CD4-positive, CD25-positive, alpha-beta regulatory T cell (primary cell): Measurements from ENCODE around the gene NTRK3. TPM values are rescaled to one million over a fixed set of nuclear protein-coding genes. Genes with fewer than 3 reads are reported as not detected.

Experiments
- ATAC-seq, 2 donors: fragments of 150-1000 bp; cut with Tn5 transposase; one replicate each; pipeline ENCODE4 v1.10.0; 2021; ENCODE audit warnings: low read depth in 2 of 2, moderate number of reproducible peaks in 2 of 2, moderate library complexity in 1 of 2
- DNase-seq, 3 donors: peaks; one replicate each; pipeline versions ENCODE4 v3.0.0 to v3.0.0-alpha.2; 2012 to 2022; ENCODE audit warnings: mixed read lengths in 1 of 3
- H3K27ac ChIP-seq: one replicate; pipeline ENCODE4 v1.7.0; 2013; ENCODE audit warnings: mild to moderate bottlenecking, low read length; ENCODE audit not compliant: insufficient read depth, poor library complexity, severe bottlenecking
- H3K27me3 ChIP-seq: one replicate; pipeline ENCODE4 v1.7.0; 2013; ENCODE audit warnings: low read length; ENCODE audit not compliant: control insufficient read depth, insufficient read depth
- H3K36me3 ChIP-seq: one replicate; pipeline ENCODE4 v1.7.0; 2013; ENCODE audit warnings: mild to moderate bottlenecking, low read length, moderate library complexity; ENCODE audit not compliant: control insufficient read depth, insufficient read depth
- H3K4me1 ChIP-seq: 2 replicates; pipeline ENCODE4 v1.7.0; 2013; ENCODE audit warnings: mild to moderate bottlenecking, low read length; ENCODE audit not compliant: insufficient read depth, control insufficient read depth, poor library complexity, severe bottlenecking
- H3K4me3 ChIP-seq: one replicate; pipeline ENCODE4 v1.7.0; 2013; ENCODE audit warnings: low read depth, mild to moderate bottlenecking, low read length, moderate library complexity
- H3K9me3 ChIP-seq, 2 experiments: 1 replicate in 1 of 2; 2 replicates in 1 of 2; pipeline ENCODE4 v1.7.0; 2013; ENCODE audit warnings: low read length in 2 of 2, mild to moderate bottlenecking in 1 of 2, moderate library complexity in 1 of 2; ENCODE audit not compliant: control insufficient read depth in 2 of 2
- H3K27ac Mint-ChIP-seq, 3 donors: one replicate each; pipeline ENCODE4 v1.8.0; 2020 to 2022; ENCODE audit warnings: mild to moderate bottlenecking in 3 of 3, mixed read lengths in 3 of 3, moderate library complexity in 2 of 3
- H3K27me3 Mint-ChIP-seq: one replicate; pipeline ENCODE4 v1.8.0; 2022; ENCODE audit warnings: mild to moderate bottlenecking, mixed read lengths
- H3K36me3 Mint-ChIP-seq: one replicate; pipeline ENCODE4 v1.8.0; 2020; ENCODE audit warnings: mixed read lengths
- H3K4me1 Mint-ChIP-seq, 4 donors: one replicate each; pipeline ENCODE4 v1.8.0; 2020 to 2022; ENCODE audit warnings: mixed read lengths in 4 of 4, mild to moderate bottlenecking in 1 of 4
- H3K4me3 Mint-ChIP-seq, 4 donors: one replicate each; pipeline ENCODE4 v1.8.0; 2020 to 2022; ENCODE audit warnings: mild to moderate bottlenecking in 4 of 4, mixed read lengths in 4 of 4, moderate library complexity in 3 of 4
- H3K9me3 Mint-ChIP-seq, 7 donors: one replicate each; pipeline ENCODE4 v1.8.0; 2020 to 2022; ENCODE audit warnings: mixed read lengths in 7 of 7, mild to moderate bottlenecking in 3 of 7, moderate library complexity in 2 of 7
- polyA plus RNA-seq, 4 donors: library from polyadenylated mRNA; unstranded; fragments of 300-500 nt; fragmentation: Illumina TruSeq; gene quantifications; one replicate each; pipeline ENCODE4 v1.2.3, GENCODE V29; 2021
- total RNA-seq: library from RNA; stranded (reverse); gene quantifications from one replicate; pipeline ENCODE4 v1.2.3, GENCODE V29; 2022

NTRK3 gene
- total and polyA plus RNA-seq, 5 donors from 2014 or later, result not detected

DNA sequence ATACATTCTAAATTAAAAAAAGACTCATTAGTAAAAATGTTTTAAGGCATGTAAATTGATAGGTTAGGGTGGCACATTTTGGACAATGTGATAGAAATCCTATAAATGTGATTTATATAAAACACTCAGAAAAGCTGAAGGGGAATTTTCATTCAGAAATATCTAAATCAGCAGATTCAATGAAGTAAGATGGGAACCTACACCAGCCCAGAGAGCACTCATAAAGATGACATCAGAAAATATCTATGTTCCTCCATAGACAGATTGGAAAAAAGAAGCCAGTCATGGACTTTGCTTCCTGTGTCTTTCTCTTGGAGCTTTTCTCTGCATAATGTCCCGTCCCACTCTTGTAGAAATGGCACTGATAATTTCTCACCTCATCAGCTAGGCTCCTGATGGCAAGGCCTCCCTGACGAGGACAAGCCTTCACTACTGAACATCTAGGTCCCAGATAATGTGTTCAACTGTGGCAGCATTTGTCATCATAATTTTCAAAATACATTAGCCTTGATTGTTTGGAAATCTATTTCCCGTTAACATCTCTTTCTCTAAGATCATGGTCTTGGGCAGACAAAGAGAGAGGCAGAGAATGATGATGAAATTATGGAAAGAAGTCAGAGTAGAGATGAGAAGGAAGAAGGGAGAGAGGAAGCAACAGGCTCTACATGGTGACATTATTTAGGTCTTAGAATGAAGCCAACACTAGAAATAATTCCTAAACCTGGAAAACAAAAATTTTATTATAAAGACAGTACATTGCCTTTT is 354.4 kb downstream of the NTRK3 start:
- ATAC-seq (no peak), DNase-seq (no peak)
- H3K36me3 ChIP-seq, result no peaks in the 10 kb centered on the region
- no peaks in the 10 kb centered on the region for H3K4me1 ChIP-seq
- no peaks in the 10 kb centered on the region for H3K27me3 ChIP-seq
- Mint-ChIP-seq H3K27ac (no peak overlapping the region), H3K9me3 (peaks cover 0 to 4% (median 2%) of the 10 kb centered on the region in 7 donors), H3K4me3 (no peak overlapping the region), H3K27me3 (no peaks in the 10 kb centered on the region), H3K36me3 (no peaks in the 10 kb centered on the region), H3K4me1 (no peaks in the 10 kb centered on the region)
- no peak overlapping the region for H3K4me3 ChIP-seq
- H3K9me3 ChIP-seq, result no peaks in the 10 kb centered on the region
- H3K27ac ChIP-seq, result no peak overlapping the region

DNA sequence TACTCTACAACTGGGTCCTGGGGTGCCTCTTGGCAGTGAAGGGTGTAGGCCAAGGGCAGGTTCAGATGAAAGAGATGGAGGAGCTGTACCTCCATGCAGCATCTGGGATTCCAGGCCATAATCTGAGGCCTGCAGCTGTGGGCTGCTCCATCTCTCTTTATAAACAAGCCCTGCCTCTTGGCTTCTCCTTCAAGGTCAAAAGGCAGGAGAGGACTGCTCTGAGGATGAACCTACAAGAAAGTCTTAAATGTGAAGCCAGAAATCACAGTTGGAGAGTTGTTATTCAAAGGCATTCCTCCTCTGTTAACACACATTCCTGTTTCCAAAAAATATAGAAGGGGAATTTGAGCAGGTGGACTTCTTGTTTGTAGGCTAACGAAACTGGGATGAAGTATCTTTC is 355.5 kb downstream of the NTRK3 start:
- H3K27me3 Mint-ChIP-seq, result no peaks in the 10 kb centered on the region
- Histone ChIP-seq H3K36me3 (no peaks in the 10 kb centered on the region), H3K9me3 (no peaks in the 10 kb centered on the region), H3K27me3 (no peaks in the 10 kb centered on the region), H3K4me1 (no peaks in the 10 kb centered on the region), H3K27ac (no peak overlapping the region), H3K4me3 (no peak overlapping the region)
- no peak for ATAC-seq
- no peak overlapping the region for H3K27ac Mint-ChIP-seq
- no peaks in the 10 kb centered on the region for H3K4me1 Mint-ChIP-seq
- H3K36me3 Mint-ChIP-seq, result no peaks in the 10 kb centered on the region
- H3K9me3 Mint-ChIP-seq, result peaks cover 0 to 4% (median 2%) of the 10 kb centered on the region in 7 donors
- no peak for DNase-seq
- no peak overlapping the region for H3K4me3 Mint-ChIP-seq

DNA sequence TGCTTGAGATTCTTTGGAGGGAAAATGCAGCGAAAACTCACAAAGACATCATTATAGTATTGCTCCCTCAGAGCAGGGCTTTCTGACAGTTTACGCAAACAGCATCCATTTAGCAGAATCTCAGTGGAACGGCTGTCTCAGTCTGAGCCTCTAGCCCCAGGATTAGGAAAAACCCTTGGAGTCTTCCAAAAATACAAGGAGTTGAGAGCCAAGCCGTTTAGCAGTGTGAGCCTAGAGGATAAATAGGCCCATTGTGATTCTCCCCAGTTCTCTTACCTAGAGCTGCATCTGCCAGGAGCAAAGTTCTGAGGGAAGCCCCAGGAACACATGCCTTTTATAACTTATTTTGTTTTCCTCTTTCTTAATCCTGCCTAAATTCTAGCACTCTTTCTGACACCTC is 359.6 kb downstream of the NTRK3 start:
- ATAC-seq, result no peak
- Histone ChIP-seq H3K9me3 (no peaks in the 10 kb centered on the region), H3K27ac (no peak overlapping the region), H3K36me3 (no peaks in the 10 kb centered on the region), H3K27me3 (no peaks in the 10 kb centered on the region), H3K4me1 (no peaks in the 10 kb centered on the region), H3K4me3 (no peak overlapping the region)
- no peaks in the 10 kb centered on the region for H3K27me3 Mint-ChIP-seq
- H3K27ac Mint-ChIP-seq, result no peak overlapping the region
- H3K9me3 Mint-ChIP-seq, result peaks cover 0 to 7% (median 0%) of the 10 kb centered on the region in 7 donors
- H3K4me3 Mint-ChIP-seq, result no peak overlapping the region
- DNase-seq, result no peak
- H3K4me1 Mint-ChIP-seq, result no peaks in the 10 kb centered on the region
- H3K36me3 Mint-ChIP-seq, result no peaks in the 10 kb centered on the region

DNA sequence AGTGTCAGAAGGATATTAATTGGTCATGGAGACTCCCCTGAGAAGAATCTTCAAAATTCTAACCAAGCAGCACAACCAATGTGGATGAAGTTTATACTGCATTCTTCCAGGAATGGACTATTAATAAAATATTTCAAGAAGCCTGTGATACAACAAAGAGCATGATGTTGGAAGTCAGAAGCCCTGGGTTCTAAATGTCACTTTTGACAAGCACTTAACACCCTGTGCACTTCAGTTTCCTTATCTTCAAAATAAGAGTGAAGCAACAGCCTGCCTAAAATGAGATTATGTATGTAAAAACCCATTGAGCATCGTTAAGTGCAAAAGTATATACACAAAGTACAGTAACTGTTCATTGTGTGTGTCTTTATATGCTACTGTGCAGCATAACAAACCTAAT is 369.4 kb downstream of the NTRK3 start:
- Histone ChIP-seq H3K27ac (no peak overlapping the region), H3K27me3 (no peaks in the 10 kb centered on the region), H3K4me3 (no peak overlapping the region), H3K9me3 (no peaks in the 10 kb centered on the region), H3K4me1 (no peaks in the 10 kb centered on the region), H3K36me3 (no peaks in the 10 kb centered on the region)
- no peak for ATAC-seq
- H3K4me3 Mint-ChIP-seq, result no peak overlapping the region
- no peaks in the 10 kb centered on the region for H3K36me3 Mint-ChIP-seq
- no peaks in the 10 kb centered on the region for H3K27me3 Mint-ChIP-seq
- no peak overlapping the region for H3K27ac Mint-ChIP-seq
- H3K4me1 Mint-ChIP-seq, result no peaks in the 10 kb centered on the region
- H3K9me3 Mint-ChIP-seq, result peaks cover 0 to 4% (median 0%) of the 10 kb centered on the region in 7 donors
- DNase-seq, result no peak

DNA sequence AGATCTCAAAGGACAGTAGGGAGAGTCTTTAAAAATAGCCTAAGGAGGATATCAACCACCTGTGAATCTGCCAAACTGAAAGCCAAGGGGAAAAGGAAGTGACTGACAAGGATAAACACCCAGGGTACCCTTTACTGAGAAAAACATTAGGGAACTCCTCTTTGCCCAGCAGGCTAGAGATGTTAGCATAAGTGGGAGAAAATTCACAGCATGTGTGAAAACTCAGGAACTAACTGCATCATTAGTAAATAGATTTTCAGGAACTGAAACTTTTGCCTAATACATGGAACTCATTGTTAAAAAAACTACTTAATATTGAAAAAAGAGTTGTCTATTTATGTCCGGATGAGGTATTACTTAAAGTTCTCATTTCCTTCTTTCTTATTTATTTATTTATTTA is 375.5 kb downstream of the NTRK3 start:
- Histone ChIP-seq H3K4me3 (no peak overlapping the region), H3K27me3 (no peaks in the 10 kb centered on the region), H3K36me3 (no peaks in the 10 kb centered on the region), H3K9me3 (no peaks in the 10 kb centered on the region), H3K27ac (no peak overlapping the region), H3K4me1 (no peaks in the 10 kb centered on the region)
- no peaks in the 10 kb centered on the region for H3K36me3 Mint-ChIP-seq
- H3K4me3 Mint-ChIP-seq, result no peak overlapping the region
- DNase-seq (no peak), ATAC-seq (no peak)
- no peaks in the 10 kb centered on the region for H3K4me1 Mint-ChIP-seq
- no peak overlapping the region for H3K27ac Mint-ChIP-seq
- H3K27me3 Mint-ChIP-seq, result no peaks in the 10 kb centered on the region
- no peaks in the 10 kb centered on the region for H3K9me3 Mint-ChIP-seq

DNA sequence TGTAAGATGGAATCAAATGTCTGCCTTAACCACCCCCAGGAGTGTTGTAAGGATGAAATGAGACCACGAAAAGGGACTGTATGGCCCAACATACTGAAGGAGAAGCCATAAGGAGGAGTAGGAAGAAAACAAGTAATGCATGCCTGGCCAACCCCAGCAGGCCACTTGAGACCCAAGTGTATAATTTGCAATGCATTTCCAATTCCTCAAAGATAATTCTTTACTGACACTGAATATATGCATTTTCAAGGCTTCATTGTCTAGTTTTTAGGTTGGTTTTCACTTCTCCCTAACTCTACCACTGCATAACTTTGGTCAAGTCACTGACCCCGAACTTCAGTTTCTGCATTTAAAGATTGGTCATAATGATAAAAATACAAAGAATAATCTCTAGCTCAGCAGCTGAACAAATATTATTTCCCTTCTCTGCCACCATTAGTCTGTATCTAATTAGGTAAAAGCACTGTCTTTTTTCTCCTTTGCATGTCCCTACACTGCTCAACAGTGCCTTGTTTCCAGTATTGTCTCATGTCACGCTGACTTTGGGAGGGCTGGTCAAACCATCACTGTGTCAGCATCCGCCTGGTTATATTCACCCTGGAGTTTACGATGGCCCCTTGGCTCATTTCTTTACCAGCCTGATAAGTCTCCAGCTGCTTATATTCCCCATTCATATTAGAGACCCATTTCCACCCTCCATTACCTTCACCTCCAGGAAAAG is 378.6 kb downstream of the NTRK3 start:
- Histone ChIP-seq H3K9me3 (no peaks in the 10 kb centered on the region), H3K27me3 (no peaks in the 10 kb centered on the region), H3K36me3 (no peaks in the 10 kb centered on the region), H3K4me1 (no peaks in the 10 kb centered on the region), H3K27ac (no peak overlapping the region), H3K4me3 (no peak overlapping the region)
- DNase-seq (no peak), ATAC-seq (no peak)
- no peak overlapping the region for H3K27ac Mint-ChIP-seq
- H3K36me3 Mint-ChIP-seq, result no peaks in the 10 kb centered on the region
- H3K4me3 Mint-ChIP-seq, result peak overlapping the region in 1 of 4 donors; percentile 65
- peaks cover 0 to 3% (median 0%) of the 10 kb centered on the region in 7 donors for H3K9me3 Mint-ChIP-seq
- H3K4me1 Mint-ChIP-seq, result no peaks in the 10 kb centered on the region
- no peaks in the 10 kb centered on the region for H3K27me3 Mint-ChIP-seq

DNA sequence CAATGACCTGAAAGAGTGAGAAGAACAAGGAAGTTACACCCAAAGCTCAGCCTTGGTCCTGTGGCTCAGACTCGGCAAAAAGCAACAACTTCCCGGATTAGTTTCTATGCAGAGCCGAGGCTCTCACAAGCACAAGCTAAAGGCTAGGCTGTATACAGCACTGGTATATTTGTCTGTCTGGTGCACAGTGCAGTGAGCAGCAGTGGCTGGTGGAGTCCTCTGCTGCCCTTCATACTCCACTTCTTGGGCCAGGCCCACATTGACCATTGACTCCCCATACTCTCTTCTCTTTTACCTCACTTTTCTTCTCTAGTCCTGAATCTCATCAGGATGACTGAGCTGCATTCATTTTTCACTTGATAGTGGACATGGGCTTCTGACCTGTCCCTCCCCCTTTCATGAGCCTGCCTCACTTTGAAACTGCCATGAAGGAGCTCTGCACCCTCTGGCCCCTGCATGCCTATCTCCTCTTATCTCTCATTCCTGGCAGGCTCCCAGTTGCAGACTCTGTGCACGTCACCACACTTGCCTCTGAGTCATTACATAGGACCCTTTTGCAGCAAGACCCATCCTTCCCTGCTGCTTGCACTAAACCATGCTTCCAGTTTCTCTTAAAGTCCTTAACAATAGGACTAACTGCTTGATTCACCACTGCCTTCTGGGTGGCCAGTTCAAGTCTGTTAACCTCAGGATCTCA is 379.3 kb downstream of the NTRK3 start:
- DNase-seq, result no peak
- no peak for ATAC-seq
- H3K27me3 Mint-ChIP-seq, result no peaks in the 10 kb centered on the region
- no peaks in the 10 kb centered on the region for H3K4me1 Mint-ChIP-seq
- Histone ChIP-seq H3K36me3 (no peaks in the 10 kb centered on the region), H3K27ac (no peak overlapping the region), H3K9me3 (no peaks in the 10 kb centered on the region), H3K4me1 (no peaks in the 10 kb centered on the region), H3K4me3 (no peak overlapping the region), H3K27me3 (no peaks in the 10 kb centered on the region)
- no peak overlapping the region for H3K27ac Mint-ChIP-seq
- H3K9me3 Mint-ChIP-seq, result peaks cover 0 to 3% (median 0%) of the 10 kb centered on the region in 7 donors
- no peaks in the 10 kb centered on the region for H3K36me3 Mint-ChIP-seq
- peak overlapping the region in 1 of 4 donors; percentile 65 for H3K4me3 Mint-ChIP-seq
